Neutrophil (primary cell): ENCODE data around the gene ACSBG1.

Experiments
- H3K27ac ChIP-seq: fragments of 200-600 bp; sonication (generic); 2 replicates; pipeline ENCODE4 v1.5.1; 2016; ENCODE audit warnings: mild to moderate bottlenecking, moderate library complexity
- H3K27me3 ChIP-seq: fragments of 200-600 bp; sonication (generic); 2 replicates; pipeline ENCODE4 v1.6.0; 2016; ENCODE audit warnings: mild to moderate bottlenecking
- H3K36me3 ChIP-seq: fragments of 200-600 bp; sonication (generic); 2 replicates; pipeline ENCODE4 v1.5.1; 2017
- H3K4me1 ChIP-seq, 2 experiments: fragments of 200-600 bp in 1 of 2; sonication (generic) in 1 of 2; 1 replicate in 1 of 2; 2 replicates in 1 of 2; pipeline versions ENCODE4 v1.5.1 to v1.6.1; 2013 to 2016; ENCODE audit warnings: low read depth in 1 of 2, low read length in 1 of 2, mild to moderate bottlenecking in 1 of 2, moderate library complexity in 1 of 2; ENCODE audit not compliant: control insufficient read depth in 1 of 2, insufficient read depth in 1 of 2
- H3K4me3 ChIP-seq, 2 experiments: fragments of 200-600 bp in 1 of 2; sonication (generic) in 1 of 2; 1 replicate in 1 of 2; 2 replicates in 1 of 2; pipeline ENCODE4 v1.5.1; 2013 to 2016; ENCODE audit warnings: low read depth in 1 of 2, low read length in 1 of 2, mild to moderate bottlenecking in 1 of 2, moderate library complexity in 1 of 2
- H3K9me3 ChIP-seq: fragments of 200-600 bp; sonication (generic); 2 replicates; pipeline ENCODE4 v1.5.1; 2016
- CTCF ChIP-seq: fragments of 200-600 bp; sonication (generic); IDR thresholded peaks from 2 replicates; pipeline ENCODE4 v1.5.1; 2016; ENCODE audit warnings: antibody characterized with exemption

Gene ACSBG1

GRCh38 chr15:78260489-78260888, 26.1 kb upstream of the ACSBG1 start:
- Histone ChIP-seq H3K4me3 (no peak overlapping the region), H3K27ac (no peak overlapping the region), H3K27me3 (peaks cover 11% of the 10 kb centered on the region), H3K9me3 (no peaks in the 10 kb centered on the region), H3K4me1 (peaks cover 8 to 9% of the 10 kb centered on the region in 2 experiments), H3K36me3 (no peaks in the 10 kb centered on the region)
- no peak for TF ChIP-seq CTCF

DNA sequence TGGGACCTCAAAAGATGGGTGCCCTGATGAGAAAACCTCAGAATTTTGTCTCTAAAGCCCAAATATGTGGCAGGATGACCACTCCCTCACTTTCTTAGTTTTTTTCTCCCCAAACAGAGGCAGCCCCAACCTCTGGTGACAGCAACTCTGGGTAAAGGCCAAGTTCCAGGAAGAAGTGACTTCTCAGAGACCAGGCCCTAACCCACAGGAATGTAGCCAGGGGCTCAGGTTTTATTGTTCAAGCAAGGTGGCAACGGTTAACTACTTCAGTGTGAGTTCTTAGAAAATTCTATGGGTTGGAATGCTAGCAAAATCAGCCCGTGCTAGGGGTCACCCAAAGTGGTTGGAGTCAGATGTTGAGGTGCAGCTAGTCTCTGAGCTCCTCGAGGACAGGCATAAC, 24.9 kb upstream of the ACSBG1 start:
- Histone ChIP-seq H3K27me3 (peaks cover 3% of the 10 kb centered on the region), H3K4me1 (no peaks in the 10 kb centered on the region), H3K4me3 (no peak overlapping the region), H3K36me3 (no peaks in the 10 kb centered on the region), H3K9me3 (no peaks in the 10 kb centered on the region), H3K27ac (no peak overlapping the region)
- no peak for TF ChIP-seq CTCF

- H3K36me3 ChIP-seq, result no peaks in the 10 kb centered on the region
- no peak for TF ChIP-seq CTCF
- no peaks in the 10 kb centered on the region for H3K4me1 ChIP-seq
- no peak overlapping the region for H3K4me3 ChIP-seq
- H3K9me3 ChIP-seq, result no peaks in the 10 kb centered on the region
- no peak overlapping the region for H3K27ac ChIP-seq
- no peaks in the 10 kb centered on the region for H3K27me3 ChIP-seq
Measured at GRCh38 chr15:78257681-78258080, 23.3 kb upstream of the ACSBG1 start.

DNA sequence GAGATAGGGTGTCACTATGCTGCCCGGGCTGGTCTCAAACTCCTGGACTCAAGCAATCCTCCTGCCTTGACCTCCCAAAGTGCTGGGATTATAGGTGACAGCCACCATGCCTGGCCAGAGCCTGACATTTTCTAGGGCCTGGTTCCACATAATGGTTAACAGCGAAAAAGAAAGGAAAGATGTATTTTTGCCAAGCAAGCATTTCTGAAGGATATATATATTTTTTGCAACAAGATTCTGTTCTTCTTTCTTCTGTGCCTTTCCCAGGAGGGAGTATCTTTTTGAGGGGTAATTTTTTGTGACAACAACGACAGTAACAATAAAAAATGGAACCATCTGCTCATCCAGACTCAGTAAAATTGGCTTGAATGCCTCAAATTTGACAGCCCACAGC, 21.7 kb upstream of the ACSBG1 start:
- Histone ChIP-seq H3K27me3 (no peaks in the 10 kb centered on the region), H3K36me3 (no peaks in the 10 kb centered on the region), H3K4me3 (no peak overlapping the region), H3K4me1 (no peaks in the 10 kb centered on the region), H3K27ac (no peak overlapping the region), H3K9me3 (no peaks in the 10 kb centered on the region)
- TF ChIP-seq CTCF, result no peak

GRCh38 chr15:78255421-78256043, 21.2 kb upstream of the ACSBG1 start:
- no peak overlapping the region for H3K27ac ChIP-seq
- no peak for TF ChIP-seq CTCF
- H3K27me3 ChIP-seq, result no peaks in the 10 kb centered on the region
- H3K9me3 ChIP-seq, result no peaks in the 10 kb centered on the region
- no peaks in the 10 kb centered on the region for H3K4me1 ChIP-seq
- H3K4me3 ChIP-seq, result no peak overlapping the region
- H3K36me3 ChIP-seq, result no peaks in the 10 kb centered on the region

GRCh38 chr15:78251136-78251535, 16.8 kb upstream of the ACSBG1 start:
- Histone ChIP-seq H3K4me1 (no peaks in the 10 kb centered on the region), H3K4me3 (no peak overlapping the region), H3K36me3 (no peaks in the 10 kb centered on the region), H3K27ac (no peak overlapping the region), H3K27me3 (no peaks in the 10 kb centered on the region), H3K9me3 (no peaks in the 10 kb centered on the region)
- no peak for TF ChIP-seq CTCF
